IPS DF 6.9 (cell line): Measurements from ENCODE around the gene PDE1A.

Experiments
- DNase-seq: peaks from one replicate; pipeline ENCODE4 v3.0.0-alpha.2; 2013; ENCODE audit warnings: low read depth, low spot score
- H3K27ac ChIP-seq: one replicate; pipeline ENCODE4 v1.5.1; 2013; ENCODE audit warnings: low read length, control low read depth
- H3K27me3 ChIP-seq: 2 replicates; pipeline ENCODE4 v1.6.1; 2013; ENCODE audit warnings: mild to moderate bottlenecking, low read length; ENCODE audit not compliant: control insufficient read depth, insufficient read depth
- H3K36me3 ChIP-seq: 2 replicates; pipeline ENCODE4 v1.6.1; 2013; ENCODE audit warnings: low read length; ENCODE audit not compliant: control insufficient read depth, insufficient read depth
- H3K4me1 ChIP-seq: 2 replicates; pipeline ENCODE4 v1.6.1; 2013; ENCODE audit warnings: low read length; ENCODE audit not compliant: control insufficient read depth, insufficient read depth
- H3K4me3 ChIP-seq: 2 replicates; pipeline ENCODE4 v1.5.1; 2013; ENCODE audit warnings: mild to moderate bottlenecking, low read length
- H3K9me3 ChIP-seq: 2 replicates; pipeline ENCODE4 v1.6.1; 2013; ENCODE audit warnings: low read length, inconsistent platforms; ENCODE audit not compliant: control insufficient read depth, insufficient read depth
- WGBS: extraction: QIAGEN DNeasy Blood & Tissue Kit; methylation state at CpG from one replicate; pipeline ENCODE4 v1.1.7; 2013; ENCODE audit warnings: mixed read lengths, missing lambda C conversion rate; ENCODE audit not compliant: insufficient read length, insufficient coverage; 5-methylcytosine and 5-hydroxymethylcytosine counted together

The PDE1A gene

GRCh38 chr2:182224669-182225068 is 202.2 kb downstream of the PDE1A start:
- H3K4me3 ChIP-seq: no peak overlapping the region
- H3K4me1 ChIP-seq: no peaks in the 10 kb centered on the region
- H3K27me3 ChIP-seq: no peaks in the 10 kb centered on the region
- no peak for DNase-seq
- H3K27ac ChIP-seq: no peak overlapping the region
- no peaks in the 10 kb centered on the region for H3K9me3 ChIP-seq
- H3K36me3 ChIP-seq: no peaks in the 10 kb centered on the region
- WGBS: no CpG with 5 or more reads among the region's 3 CpGs

- H3K27me3 ChIP-seq: no peaks in the 10 kb centered on the region
- no peaks in the 10 kb centered on the region for H3K36me3 ChIP-seq
- no CpG with 5 or more reads among the region's 3 CpGs for WGBS
- DNase-seq: no peak
- H3K4me3 ChIP-seq: no peak overlapping the region
- no peaks in the 10 kb centered on the region for H3K9me3 ChIP-seq
- H3K27ac ChIP-seq: no peak overlapping the region
- H3K4me1 ChIP-seq: no peaks in the 10 kb centered on the region
Measured at GRCh38 chr2:182220998-182221397, 205.8 kb downstream of the PDE1A start.

GRCh38 chr2:182220335-182220734 is 206.5 kb downstream of the PDE1A start:
- Histone ChIP-seq H3K9me3 (no peaks in the 10 kb centered on the region), H3K4me3 (no peak overlapping the region), H3K27me3 (no peaks in the 10 kb centered on the region), H3K36me3 (no peaks in the 10 kb centered on the region), H3K4me1 (no peaks in the 10 kb centered on the region), H3K27ac (no peak overlapping the region)
- DNase-seq: no peak
- WGBS: no CpG with 5 or more reads among the region's 1 CpG

GRCh38 chr2:182210669-182211068 is 216.2 kb downstream of the PDE1A start:
- DNase-seq: no peak
- H3K27ac ChIP-seq: no peak overlapping the region
- H3K4me3 ChIP-seq: no peak overlapping the region
- no peaks in the 10 kb centered on the region for H3K4me1 ChIP-seq
- no peaks in the 10 kb centered on the region for H3K9me3 ChIP-seq
- no peaks in the 10 kb centered on the region for H3K36me3 ChIP-seq
- no peaks in the 10 kb centered on the region for H3K27me3 ChIP-seq

GRCh38 chr2:182208421-182208820 is 218.4 kb downstream of the PDE1A start:
- Histone ChIP-seq H3K4me1 (no peaks in the 10 kb centered on the region), H3K27me3 (no peaks in the 10 kb centered on the region), H3K36me3 (no peaks in the 10 kb centered on the region), H3K9me3 (no peaks in the 10 kb centered on the region), H3K27ac (no peak overlapping the region), H3K4me3 (no peak overlapping the region)
- no CpG with 5 or more reads among the region's 4 CpGs for WGBS
- no peak for DNase-seq

- H3K9me3 ChIP-seq: no peaks in the 10 kb centered on the region
- no CpG with 5 or more reads among the region's 5 CpGs for WGBS
- no peak overlapping the region for H3K4me3 ChIP-seq
- H3K27me3 ChIP-seq: no peaks in the 10 kb centered on the region
- no peaks in the 10 kb centered on the region for H3K36me3 ChIP-seq
- no peak for DNase-seq
- H3K27ac ChIP-seq: no peak overlapping the region
- no peaks in the 10 kb centered on the region for H3K4me1 ChIP-seq
Measured at GRCh38 chr2:182207049-182207746, 219.6 kb downstream of the PDE1A start.

DNA sequence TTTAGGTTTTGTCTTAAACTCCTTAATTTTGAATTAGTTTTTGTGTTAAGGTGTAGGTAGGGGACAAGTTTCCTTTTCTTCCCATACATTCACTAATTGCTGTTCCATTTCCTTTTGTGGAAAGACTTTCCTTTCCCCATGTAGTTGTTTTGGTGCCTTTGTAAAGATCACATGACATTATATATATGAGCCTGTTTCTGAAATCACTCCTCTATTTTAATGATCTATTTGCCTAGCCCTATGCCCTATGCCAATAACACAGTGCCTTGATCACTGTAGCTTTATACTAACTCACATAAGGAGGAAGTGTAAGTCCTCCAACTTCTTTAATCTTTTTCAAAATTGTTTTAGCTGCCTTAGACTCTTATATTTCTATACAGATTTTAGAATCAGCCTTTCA is 229.3 kb downstream of the PDE1A start:
- no peaks in the 10 kb centered on the region for H3K27me3 ChIP-seq
- no peaks in the 10 kb centered on the region for H3K36me3 ChIP-seq
- no peak overlapping the region for H3K4me3 ChIP-seq
- no peaks in the 10 kb centered on the region for H3K9me3 ChIP-seq
- DNase-seq: no peak
- H3K4me1 ChIP-seq: no peaks in the 10 kb centered on the region
- H3K27ac ChIP-seq: no peak overlapping the region

GRCh38 chr2:182193291-182193690 is 233.5 kb downstream of the PDE1A start:
- DNase-seq: no peak
- H3K4me3 ChIP-seq: no peak overlapping the region
- H3K4me1 ChIP-seq: no peaks in the 10 kb centered on the region
- H3K9me3 ChIP-seq: no peaks in the 10 kb centered on the region
- H3K36me3 ChIP-seq: no peaks in the 10 kb centered on the region
- no CpG with 5 or more reads among the region's 5 CpGs for WGBS
- H3K27ac ChIP-seq: no peak overlapping the region
- H3K27me3 ChIP-seq: no peaks in the 10 kb centered on the region

DNA sequence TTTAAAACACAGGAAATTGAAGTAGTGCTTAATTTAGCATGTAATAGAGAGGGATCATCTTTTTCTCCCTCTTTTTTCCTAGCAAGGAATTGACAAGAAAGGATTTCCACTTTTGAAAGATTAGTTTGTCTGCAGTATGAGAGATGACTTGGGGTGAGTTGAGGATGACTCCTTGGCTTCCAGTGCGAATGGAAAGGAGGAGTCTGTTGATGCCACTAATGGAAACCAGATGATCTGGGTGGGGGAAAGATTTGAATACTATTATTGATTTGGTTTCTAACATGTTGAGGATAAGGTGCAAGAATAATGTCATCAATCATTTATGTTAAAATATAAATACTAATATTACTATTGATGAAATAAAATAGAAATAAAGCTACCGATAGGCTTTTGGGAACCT is 235.8 kb downstream of the PDE1A start:
- Histone ChIP-seq H3K4me3 (no peak overlapping the region), H3K36me3 (no peaks in the 10 kb centered on the region), H3K9me3 (no peaks in the 10 kb centered on the region), H3K4me1 (no peaks in the 10 kb centered on the region), H3K27ac (no peak overlapping the region), H3K27me3 (no peaks in the 10 kb centered on the region)
- WGBS: no CpG with 5 or more reads among the region's 2 CpGs
- DNase-seq: no peak

GRCh38 chr2:182187130-182187529 is 239.7 kb downstream of the PDE1A start:
- no peak overlapping the region for H3K4me3 ChIP-seq
- DNase-seq: no peak
- no peak overlapping the region for H3K27ac ChIP-seq
- no peaks in the 10 kb centered on the region for H3K36me3 ChIP-seq
- H3K4me1 ChIP-seq: no peaks in the 10 kb centered on the region
- no peaks in the 10 kb centered on the region for H3K9me3 ChIP-seq
- H3K27me3 ChIP-seq: no peaks in the 10 kb centered on the region

- no peaks in the 10 kb centered on the region for H3K27me3 ChIP-seq
- H3K4me3 ChIP-seq: no peak overlapping the region
- no peak for DNase-seq
- no peaks in the 10 kb centered on the region for H3K9me3 ChIP-seq
- H3K27ac ChIP-seq: no peak overlapping the region
- no peaks in the 10 kb centered on the region for H3K4me1 ChIP-seq
- H3K36me3 ChIP-seq: no peaks in the 10 kb centered on the region
- no CpG with 5 or more reads among the region's 4 CpGs for WGBS
Measured at GRCh38 chr2:182186132-182186735, 240.6 kb downstream of the PDE1A start.
